Right atrium auricular region (tissue), 2 donors: Measurements from ENCODE around the gene BANK1. TPM values are rescaled to one million over a fixed set of nuclear protein-coding genes. Genes with fewer than 3 reads are reported as not detected.

Experiments used
- DNase-seq: peaks from one replicate; pipeline ENCODE4 v3.0.0-alpha.2; 2019; ENCODE audit warnings: low spot score
- H3K27ac ChIP-seq, 2 donors: fragments of 200-600 bp; sonication (generic); 1 replicate in 1 of 2; 2 replicates in 1 of 2; pipeline ENCODE4 v1.5.1; 2016 to 2019
- H3K27me3 ChIP-seq, 2 donors: fragments of 200-600 bp; sonication (generic); one replicate each; pipeline versions ENCODE4 v1.5.1 to v1.6.0; 2017 to 2019
- H3K36me3 ChIP-seq: fragments of 200-600 bp; sonication (generic); one replicate; pipeline ENCODE4 v1.5.1; 2016
- H3K4me1 ChIP-seq, 2 donors: fragments of 200-600 bp; sonication (generic); one replicate each; pipeline versions ENCODE4 v1.5.1 to v1.6.0; 2017 to 2019
- H3K4me3 ChIP-seq, 2 donors: fragments of 200-600 bp; sonication (generic); 1 replicate in 1 of 2; 2 replicates in 1 of 2; pipeline ENCODE4 v1.5.1; 2017 to 2019; ENCODE audit warnings: mild to moderate bottlenecking in 1 of 2, moderate library complexity in 1 of 2
- H3K9me3 ChIP-seq, 2 donors: fragments of 200-600 bp; sonication (generic); one replicate each; pipeline ENCODE4 v1.5.1; 2019
- CTCF ChIP-seq, 2 donors: fragments of 200-600 bp; sonication (generic); IDR thresholded peaks; one replicate each; pipeline ENCODE4 v1.5.1; 2019; ENCODE audit warnings: antibody characterized with exemption in 2 of 2
- total RNA-seq, 2 donors: library from RNA; depleted of rRNA; stranded (reverse); fragments of >200 nt; gene quantifications; one replicate each; pipeline ENCODE4 v1.1.0, GENCODE V29; 2016

The BANK1 gene, protein sequence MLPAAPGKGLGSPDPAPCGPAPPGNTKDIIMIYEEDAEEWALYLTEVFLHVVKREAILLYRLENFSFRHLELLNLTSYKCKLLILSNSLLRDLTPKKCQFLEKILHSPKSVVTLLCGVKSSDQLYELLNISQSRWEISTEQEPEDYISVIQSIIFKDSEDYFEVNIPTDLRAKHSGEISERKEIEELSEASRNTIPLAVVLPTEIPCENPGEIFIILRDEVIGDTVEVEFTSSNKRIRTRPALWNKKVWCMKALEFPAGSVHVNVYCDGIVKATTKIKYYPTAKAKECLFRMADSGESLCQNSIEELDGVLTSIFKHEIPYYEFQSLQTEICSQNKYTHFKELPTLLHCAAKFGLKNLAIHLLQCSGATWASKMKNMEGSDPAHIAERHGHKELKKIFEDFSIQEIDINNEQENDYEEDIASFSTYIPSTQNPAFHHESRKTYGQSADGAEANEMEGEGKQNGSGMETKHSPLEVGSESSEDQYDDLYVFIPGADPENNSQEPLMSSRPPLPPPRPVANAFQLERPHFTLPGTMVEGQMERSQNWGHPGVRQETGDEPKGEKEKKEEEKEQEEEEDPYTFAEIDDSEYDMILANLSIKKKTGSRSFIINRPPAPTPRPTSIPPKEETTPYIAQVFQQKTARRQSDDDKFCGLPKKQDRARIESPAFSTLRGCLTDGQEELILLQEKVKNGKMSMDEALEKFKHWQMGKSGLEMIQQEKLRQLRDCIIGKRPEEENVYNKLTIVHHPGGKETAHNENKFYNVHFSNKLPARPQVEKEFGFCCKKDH
- total RNA-seq = 1 to 10 TPM in 1 of 2 donors, not detected in 1; 1.4 TPM

- H3K27ac ChIP-seq = no peak within 1 kb of the TSS
- H3K27me3 ChIP-seq = peaks cover 0 to 7% of the 10 kb centered on the region in 2 donors
- no peaks in the 10 kb centered on the region for H3K36me3 ChIP-seq
- peaks cover 0 to 8% of the 10 kb centered on the region in 2 donors for H3K4me1 ChIP-seq
- no peak for DNase-seq
- no peak for TF ChIP-seq CTCF (IDR thresholded peaks at IDR 0.05)
- peak within 1 kb of the TSS; percentile 28 to 55 for H3K4me3 ChIP-seq
- no peaks in the 10 kb centered on the region for H3K9me3 ChIP-seq
These were observed at the start of gene BANK1 for GRCh38 chr4:101790521-101791181. TSS of gene BANK1 (plus strand) at chr4:101790730. CDS start at chr4:101790881, 151 bp downstream.

DNA sequence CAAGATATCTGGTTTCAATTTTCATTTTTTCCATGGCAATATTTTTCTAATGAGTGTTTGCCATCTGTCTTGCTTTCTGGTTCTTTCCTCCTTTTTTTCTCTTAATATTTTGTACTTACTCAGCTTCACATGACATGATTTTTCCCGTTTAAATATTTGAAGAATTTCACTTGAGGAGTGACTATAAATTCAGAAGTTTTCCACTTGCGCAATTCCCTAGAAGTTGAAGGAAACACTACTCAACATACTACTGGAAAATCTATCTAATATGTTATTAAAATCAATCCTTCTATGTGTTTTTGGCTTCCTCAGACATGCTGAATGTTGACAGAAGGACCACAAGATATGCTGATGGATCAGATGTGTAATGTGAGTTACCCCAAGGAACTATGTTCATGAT, 36.8 kb upstream of the BANK1 start:
- no peak for TF ChIP-seq CTCF (IDR thresholded peaks at IDR 0.05)
- H3K4me1 ChIP-seq = no peaks in the 10 kb centered on the region
- H3K9me3 ChIP-seq = no peaks in the 10 kb centered on the region
- H3K27me3 ChIP-seq = no peaks in the 10 kb centered on the region
- H3K4me3 ChIP-seq = no peak overlapping the region
- no peak overlapping the region for H3K27ac ChIP-seq
- H3K36me3 ChIP-seq = no peaks in the 10 kb centered on the region
- no peak for DNase-seq

DNA sequence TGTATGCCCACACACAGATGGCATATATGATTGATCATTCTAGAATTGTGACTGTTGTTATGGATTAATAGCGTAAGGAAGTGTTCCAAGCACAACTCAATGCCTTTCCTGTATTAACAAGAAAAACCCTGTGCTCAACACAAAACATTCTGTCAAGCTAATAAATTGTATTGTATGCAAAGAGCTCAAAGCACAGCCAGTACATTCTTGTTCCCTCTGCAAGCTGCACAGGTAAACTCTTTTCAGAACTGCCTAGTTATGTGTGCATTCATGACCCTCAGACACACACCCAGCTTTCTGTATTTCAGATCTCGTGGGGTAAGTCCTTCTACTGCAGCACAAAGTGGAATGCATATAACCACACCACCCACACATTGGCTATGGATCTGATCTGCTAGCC, 34.3 kb upstream of the BANK1 start:
- H3K4me1 ChIP-seq = no peaks in the 10 kb centered on the region
- no peaks in the 10 kb centered on the region for H3K27me3 ChIP-seq
- no peak for DNase-seq
- no peaks in the 10 kb centered on the region for H3K36me3 ChIP-seq
- TF ChIP-seq CTCF (IDR thresholded peaks at IDR 0.05) = no peak
- no peaks in the 10 kb centered on the region for H3K9me3 ChIP-seq
- H3K4me3 ChIP-seq = no peak overlapping the region
- H3K27ac ChIP-seq = no peak overlapping the region

DNA sequence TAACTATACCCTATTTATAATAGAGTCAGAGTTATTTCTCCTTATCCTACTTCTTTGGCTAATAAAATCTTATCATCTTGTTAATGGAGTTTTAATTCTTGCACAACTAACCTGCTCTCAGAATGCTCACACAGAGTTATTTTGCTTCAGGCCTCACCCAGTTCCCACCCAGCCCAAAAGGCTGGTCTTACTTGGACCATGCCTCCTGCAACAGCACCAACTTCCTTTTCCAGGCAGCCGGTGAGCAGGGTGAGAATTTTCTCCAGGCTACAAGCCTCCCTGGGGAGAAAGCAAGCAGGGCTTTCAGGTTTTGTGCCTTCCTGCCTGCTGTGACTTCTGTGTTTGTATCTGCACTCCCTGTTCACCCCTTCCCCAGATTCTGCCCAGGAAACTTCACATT, 29.1 kb upstream of the BANK1 start:
- DNase-seq = no peak
- TF ChIP-seq CTCF (IDR thresholded peaks at IDR 0.05) = no peak
- H3K4me1 ChIP-seq = no peaks in the 10 kb centered on the region
- no peaks in the 10 kb centered on the region for H3K36me3 ChIP-seq
- H3K27ac ChIP-seq = no peak overlapping the region
- no peak overlapping the region for H3K4me3 ChIP-seq
- H3K9me3 ChIP-seq = no peaks in the 10 kb centered on the region
- no peaks in the 10 kb centered on the region for H3K27me3 ChIP-seq

GRCh38 chr4:101762025-101762424, 28.5 kb upstream of the BANK1 start:
- Histone ChIP-seq H3K9me3 (peaks cover 0 to 6% of the 10 kb centered on the region in 2 donors), H3K4me1 (no peaks in the 10 kb centered on the region), H3K36me3 (no peaks in the 10 kb centered on the region), H3K27me3 (no peaks in the 10 kb centered on the region), H3K27ac (no peak overlapping the region), H3K4me3 (no peak overlapping the region)
- TF ChIP-seq CTCF (IDR thresholded peaks at IDR 0.05) = no peak
- DNase-seq = no peak
